Left lung (tissue), 10 donors: ENCODE data around the gene GGT6. TPM values are rescaled to one million over a fixed set of nuclear protein-coding genes. Genes with fewer than 3 reads are reported as not detected.

ENCODE experiments used
- ATAC-seq: fragments of 200-7000 bp; cut with Tn5 transposase; one replicate; pipeline ENCODE4 v1.9.1; 2020; ENCODE audit warnings: moderate library complexity
- DNase-seq, 4 donors: peaks; one replicate each; pipeline ENCODE4 v3.0.0-alpha.2; 2013 to 2020
- H3K27ac ChIP-seq, 2 donors: fragments of 200-600 bp; sonication (generic) in 1 of 2; one replicate each; pipeline versions ENCODE4 v1.5.0 to v1.8.0; 2020 to 2021
- H3K27me3 ChIP-seq, 2 donors: fragments of 200-600 bp; sonication (generic) in 1 of 2; one replicate each; pipeline versions ENCODE4 v1.5.0 to v1.8.0; 2020 to 2021
- H3K36me3 ChIP-seq, 2 donors: fragments of 200-600 bp; sonication (generic) in 1 of 2; one replicate each; pipeline versions ENCODE4 v1.5.0 to v1.8.0; 2020 to 2021
- H3K4me1 ChIP-seq, 2 donors: fragments of 200-600 bp; one replicate each; pipeline ENCODE4 v1.8.0; 2021
- H3K4me3 ChIP-seq, 2 donors: fragments of 200-600 bp; sonication (generic) in 1 of 2; one replicate each; pipeline versions ENCODE4 v1.5.0 to v1.8.0; 2020 to 2021; ENCODE audit warnings: mild to moderate bottlenecking in 1 of 2
- H3K9me3 ChIP-seq, 2 donors: fragments of 200-600 bp; sonication (generic) in 1 of 2; one replicate each; pipeline versions ENCODE4 v1.5.0 to v1.8.0; 2020 to 2021
- intact Hi-C, 2 donors: fragments of 100-400 bp; cut with DNase I; formaldehyde crosslinking; loops; one replicate each; pipeline versions ENCODE4 v1.11.2 to v1.14.2; 2022
- polyA plus RNA-seq, 6 donors: library from polyadenylated mRNA; unstranded; fragments of 120-200 nt; gene quantifications; one replicate each; pipeline ENCODE4 v1.2.1, GENCODE V29; 2013; ENCODE audit not compliant: insufficient read length in 6 of 6
- total RNA-seq, 2 donors: library from RNA; stranded (reverse); fragmentation: NEBNext Ultra II Directional; extraction: Animal tissue kit (Norgen Biotek cat#: 25700); gene quantifications; one replicate each; pipeline ENCODE4 v1.2.1, GENCODE V29; 2021
- TF ChIP-seq, protein P1 (sequence below), 2 donors: fragments of 200-600 bp; sonication (generic) in 1 of 2; IDR thresholded peaks; one replicate each; pipeline versions ENCODE4 v1.5.0 to v1.8.0; 2021; ENCODE audit warnings: antibody characterized with exemption in 2 of 2
- donor health status: DM: no; HTN: yes; CAD: no.
- donor health status: DM: no; HTN: no; CAD: no.

The GGT6 gene
- total and polyA plus RNA-seq, 8 donors = 1.8 to 17.4 (median 6.4) TPM

GRCh38 chr17:4549781-4550533 is 10.4 kb downstream of the GGT6 start:
- H3K9me3 ChIP-seq = no peaks in the 10 kb centered on the region
- peak in 2 of 4 donors; percentile 31 to 51 for DNase-seq
- H3K4me3 ChIP-seq = no peak overlapping the region
- ATAC-seq = no peak
- H3K27me3 ChIP-seq = no peaks in the 10 kb centered on the region
- intact Hi-C loops = loop anchor here in 1 of 2 donors (10.0 kb wide), 1 partner anchor 125 kb away; no protein-coding TSS in a partner anchor
- H3K27ac ChIP-seq = no peak overlapping the region
- peaks cover 10 to 17% of the 10 kb centered on the region in 2 donors for H3K4me1 ChIP-seq
- H3K36me3 ChIP-seq = peaks cover 0 to 90% of the 10 kb centered on the region in 2 donors
- TF ChIP-seq, protein P1, sequence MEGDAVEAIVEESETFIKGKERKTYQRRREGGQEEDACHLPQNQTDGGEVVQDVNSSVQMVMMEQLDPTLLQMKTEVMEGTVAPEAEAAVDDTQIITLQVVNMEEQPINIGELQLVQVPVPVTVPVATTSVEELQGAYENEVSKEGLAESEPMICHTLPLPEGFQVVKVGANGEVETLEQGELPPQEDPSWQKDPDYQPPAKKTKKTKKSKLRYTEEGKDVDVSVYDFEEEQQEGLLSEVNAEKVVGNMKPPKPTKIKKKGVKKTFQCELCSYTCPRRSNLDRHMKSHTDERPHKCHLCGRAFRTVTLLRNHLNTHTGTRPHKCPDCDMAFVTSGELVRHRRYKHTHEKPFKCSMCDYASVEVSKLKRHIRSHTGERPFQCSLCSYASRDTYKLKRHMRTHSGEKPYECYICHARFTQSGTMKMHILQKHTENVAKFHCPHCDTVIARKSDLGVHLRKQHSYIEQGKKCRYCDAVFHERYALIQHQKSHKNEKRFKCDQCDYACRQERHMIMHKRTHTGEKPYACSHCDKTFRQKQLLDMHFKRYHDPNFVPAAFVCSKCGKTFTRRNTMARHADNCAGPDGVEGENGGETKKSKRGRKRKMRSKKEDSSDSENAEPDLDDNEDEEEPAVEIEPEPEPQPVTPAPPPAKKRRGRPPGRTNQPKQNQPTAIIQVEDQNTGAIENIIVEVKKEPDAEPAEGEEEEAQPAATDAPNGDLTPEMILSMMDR (IDR thresholded peaks at IDR 0.05) = no peak

DNA sequence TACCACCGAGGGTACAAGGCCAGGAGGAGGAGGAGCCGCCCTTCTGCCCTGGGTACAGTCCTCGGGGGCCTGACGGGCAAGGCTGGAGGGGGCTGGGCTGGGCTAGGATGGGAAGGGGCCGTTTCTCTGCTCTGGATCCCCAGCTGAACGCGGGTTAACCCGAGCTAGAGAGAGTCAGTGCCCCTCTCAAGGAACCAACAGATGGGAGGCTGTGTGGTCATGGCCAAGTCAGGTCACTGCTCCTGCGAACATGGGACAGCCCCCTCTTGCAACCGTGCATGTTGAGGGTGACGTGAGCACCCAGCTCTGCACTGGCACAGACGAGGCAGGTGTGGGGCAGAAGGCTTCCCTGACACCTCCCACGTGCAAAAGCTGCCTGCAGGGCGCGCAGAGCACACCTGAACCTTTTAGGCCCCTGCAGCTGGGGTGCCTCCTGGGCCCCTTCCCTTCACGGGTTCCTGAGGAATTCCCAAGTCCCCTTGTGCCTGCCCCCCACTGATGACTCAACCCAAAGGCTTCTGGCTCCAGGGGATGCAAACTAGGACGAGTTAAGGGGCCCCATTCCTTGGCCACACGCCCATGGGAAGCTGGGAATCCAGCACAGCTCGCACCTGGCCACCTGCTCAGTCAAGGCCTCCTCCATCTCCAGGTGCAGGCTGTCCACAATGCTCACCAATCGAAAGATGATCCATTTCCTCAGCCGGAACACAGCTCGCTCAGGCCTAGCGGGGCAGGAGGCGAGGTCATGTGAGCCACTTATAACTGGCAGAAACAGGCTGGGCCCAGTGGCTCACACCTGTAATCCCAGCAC is 11.5 kb downstream of the GGT6 start:
- DNase-seq = peak in 1 of 4 donors; percentile 50
- Histone ChIP-seq H3K36me3 (peaks cover 0 to 100% of the 10 kb centered on the region in 2 donors), H3K27me3 (no peaks in the 10 kb centered on the region), H3K27ac (no peak overlapping the region), H3K4me3 (no peak overlapping the region), H3K4me1 (peaks cover 0 to 7% of the 10 kb centered on the region in 2 donors), H3K9me3 (no peaks in the 10 kb centered on the region)
- ATAC-seq = no peak
- TF ChIP-seq, protein P1 (IDR thresholded peaks at IDR 0.05) = no peak
- intact Hi-C loops = loop anchor here in 1 of 2 donors (10.0 kb wide), 1 partner anchor 124 kb away; no protein-coding TSS in a partner anchor

DNA sequence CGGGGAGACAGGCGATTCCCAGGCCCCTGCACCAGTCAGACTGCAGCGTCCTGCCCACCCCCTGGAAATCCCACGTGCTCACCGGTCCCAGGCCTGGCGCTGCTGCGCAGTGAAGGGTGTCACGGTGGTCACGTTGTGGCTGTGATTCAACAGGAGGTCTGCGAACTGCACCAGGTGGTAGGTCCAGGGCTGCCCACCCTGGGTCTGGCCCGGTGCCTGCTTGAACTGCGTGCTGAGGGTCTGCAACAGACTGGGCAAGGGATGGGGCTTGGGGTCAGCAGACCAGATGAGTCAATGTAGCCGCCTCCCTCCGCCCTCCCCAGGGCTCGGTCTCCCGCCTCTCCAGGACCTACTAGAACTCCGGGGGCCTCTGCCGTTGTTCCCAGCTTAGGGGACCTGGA is 12.3 kb downstream of the GGT6 start:
- peaks cover 0 to 100% of the 10 kb centered on the region in 2 donors for H3K36me3 ChIP-seq
- no peak for ATAC-seq
- H3K4me3 ChIP-seq = no peak overlapping the region
- intact Hi-C loops = loop anchor here in 1 of 2 donors (10.0 kb wide), 1 partner anchor 123 kb away; no protein-coding TSS in a partner anchor
- H3K9me3 ChIP-seq = no peaks in the 10 kb centered on the region
- no peak overlapping the region for H3K27ac ChIP-seq
- no peaks in the 10 kb centered on the region for H3K4me1 ChIP-seq
- TF ChIP-seq, protein P1 (IDR thresholded peaks at IDR 0.05) = no peak
- no peaks in the 10 kb centered on the region for H3K27me3 ChIP-seq
- peak in 1 of 4 donors; percentile 72 for DNase-seq

GRCh38 chr17:4547118-4547906 is 13.1 kb downstream of the GGT6 start:
- intact Hi-C loops = loop anchor here in 1 of 2 donors (10.0 kb wide), 1 partner anchor 123 kb away; no protein-coding TSS in a partner anchor
- Histone ChIP-seq H3K27ac (no peak overlapping the region), H3K4me1 (no peaks in the 10 kb centered on the region), H3K9me3 (no peaks in the 10 kb centered on the region), H3K4me3 (no peak overlapping the region), H3K36me3 (peaks cover 0 to 100% of the 10 kb centered on the region in 2 donors), H3K27me3 (no peaks in the 10 kb centered on the region)
- TF ChIP-seq, protein P1 (IDR thresholded peaks at IDR 0.05) = no peak
- peak in 1 of 4 donors; percentile 24 for DNase-seq
- ATAC-seq = no peak
